DOHH2 (cell line): ENCODE measurements around the gene MEIS2.

ENCODE experiments used
- CTCF ChIP-seq: fragments of 200-600 bp; sonication (generic); IDR thresholded peaks from one replicate; pipeline ENCODE4 v1.5.1; 2014; ENCODE audit warnings: antibody characterized with exemption, mild to moderate bottlenecking, low read depth, low read length; ENCODE audit not compliant: poor library complexity, severe bottlenecking
- EZH2phosphoT487 ChIP-seq: fragments of 200-600 bp; sonication (generic); IDR thresholded peaks from 2 replicates; pipeline ENCODE4 v1.6.1; 2017; ENCODE audit warnings: borderline replicate concordance, mild to moderate bottlenecking, antibody characterized with exemption, low read length, moderate library complexity, mixed read lengths

GRCh38 chr15:36944442-36944841 lies 155.9 kb downstream of the MEIS2 start:
- TF ChIP-seq CTCF (no peak), EZH2phosphoT487 (no peak)
